Measurements from ENCODE around the gene MTHFSD. TPM values are rescaled to one million over a fixed set of nuclear protein-coding genes. Genes with fewer than 3 reads are reported as not detected.

Gene MTHFSD
- total RNA-seq, 1 donor from 2014 or later = 7.1 TPM

- H3K4me3 ChIP-seq (ENCODE audit: low read depth, low read length) = no peak overlapping the region
- no peak for DNase-seq (ENCODE audit: low read depth)
- TF ChIP-seq, protein P1, sequence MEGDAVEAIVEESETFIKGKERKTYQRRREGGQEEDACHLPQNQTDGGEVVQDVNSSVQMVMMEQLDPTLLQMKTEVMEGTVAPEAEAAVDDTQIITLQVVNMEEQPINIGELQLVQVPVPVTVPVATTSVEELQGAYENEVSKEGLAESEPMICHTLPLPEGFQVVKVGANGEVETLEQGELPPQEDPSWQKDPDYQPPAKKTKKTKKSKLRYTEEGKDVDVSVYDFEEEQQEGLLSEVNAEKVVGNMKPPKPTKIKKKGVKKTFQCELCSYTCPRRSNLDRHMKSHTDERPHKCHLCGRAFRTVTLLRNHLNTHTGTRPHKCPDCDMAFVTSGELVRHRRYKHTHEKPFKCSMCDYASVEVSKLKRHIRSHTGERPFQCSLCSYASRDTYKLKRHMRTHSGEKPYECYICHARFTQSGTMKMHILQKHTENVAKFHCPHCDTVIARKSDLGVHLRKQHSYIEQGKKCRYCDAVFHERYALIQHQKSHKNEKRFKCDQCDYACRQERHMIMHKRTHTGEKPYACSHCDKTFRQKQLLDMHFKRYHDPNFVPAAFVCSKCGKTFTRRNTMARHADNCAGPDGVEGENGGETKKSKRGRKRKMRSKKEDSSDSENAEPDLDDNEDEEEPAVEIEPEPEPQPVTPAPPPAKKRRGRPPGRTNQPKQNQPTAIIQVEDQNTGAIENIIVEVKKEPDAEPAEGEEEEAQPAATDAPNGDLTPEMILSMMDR (conservative IDR thresholded peaks at IDR 0.05; ENCODE audit: low read depth, low read length) = no peak
These were observed 25.2 kb upstream of the MTHFSD start for GRCh38 chr16:86580063-86580790.

DNA sequence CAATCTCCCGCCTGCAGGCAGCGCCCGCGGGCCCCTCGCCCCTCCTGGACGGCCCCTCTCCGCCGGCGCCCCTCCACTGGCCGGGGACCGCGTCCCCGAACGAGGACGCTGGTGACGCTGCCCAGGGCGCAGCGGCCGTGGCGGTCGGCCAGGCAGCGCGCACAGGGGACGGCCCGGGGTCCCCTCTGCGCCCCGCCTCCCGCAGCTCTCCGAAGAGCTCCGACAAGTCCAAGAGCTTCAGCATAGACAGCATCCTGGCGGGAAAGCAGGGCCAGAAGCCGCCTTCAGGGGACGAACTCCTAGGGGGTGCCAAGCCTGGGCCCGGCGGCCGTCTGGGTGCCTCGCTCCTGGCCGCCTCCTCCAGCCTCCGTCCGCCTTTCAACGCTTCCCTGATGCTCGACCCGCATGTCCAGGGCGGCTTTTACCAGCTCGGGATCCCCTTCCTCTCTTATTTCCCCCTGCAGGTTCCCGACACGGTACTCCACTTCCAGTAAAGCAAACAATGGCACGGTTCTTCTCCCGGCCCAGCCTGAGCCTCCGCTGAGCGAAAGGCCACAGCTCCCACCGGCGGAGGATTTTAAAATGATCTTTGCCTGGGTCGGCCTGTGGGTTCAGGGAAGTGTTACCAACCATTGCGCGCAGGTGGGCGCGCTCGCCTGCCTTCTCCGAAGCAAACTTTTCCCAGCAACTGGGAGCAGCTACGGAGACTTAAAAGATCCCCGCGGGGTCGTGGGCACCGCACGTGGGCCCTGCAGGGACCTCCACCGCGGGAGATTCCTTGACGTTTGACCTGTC, 24.4 kb upstream of the MTHFSD start:
- TF ChIP-seq, protein P1 (conservative IDR thresholded peaks at IDR 0.05; ENCODE audit: low read depth, low read length) = no peak
- no peak for DNase-seq (ENCODE audit: low read depth)
- H3K4me3 ChIP-seq (ENCODE audit: low read depth, low read length) = no peak overlapping the region

DNA sequence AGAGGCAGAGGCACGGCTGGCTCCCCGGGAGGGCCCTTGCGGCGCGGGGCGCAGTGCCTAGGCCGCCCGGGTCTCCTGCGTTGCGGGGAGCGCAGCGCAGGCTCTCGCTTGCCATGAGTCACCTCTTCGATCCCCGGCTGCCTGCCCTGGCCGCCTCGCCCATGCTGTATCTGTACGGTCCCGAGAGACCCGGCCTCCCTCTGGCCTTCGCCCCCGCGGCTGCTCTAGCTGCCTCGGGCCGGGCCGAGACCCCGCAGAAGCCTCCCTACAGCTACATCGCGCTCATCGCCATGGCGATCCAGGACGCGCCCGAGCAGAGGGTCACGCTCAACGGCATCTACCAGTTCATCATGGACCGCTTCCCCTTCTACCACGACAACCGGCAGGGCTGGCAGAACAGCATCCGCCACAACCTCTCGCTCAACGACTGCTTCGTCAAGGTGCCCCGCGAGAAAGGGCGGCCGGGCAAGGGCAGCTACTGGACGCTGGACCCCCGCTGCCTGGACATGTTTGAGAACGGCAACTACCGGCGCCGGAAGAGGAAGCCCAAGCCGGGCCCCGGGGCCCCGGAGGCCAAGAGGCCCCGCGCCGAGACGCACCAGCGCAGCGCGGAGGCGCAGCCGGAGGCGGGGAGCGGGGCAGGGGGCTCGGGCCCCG, 23.7 kb upstream of the MTHFSD start:
- TF ChIP-seq, protein P1 (conservative IDR thresholded peaks at IDR 0.05; ENCODE audit: low read depth, low read length) = no peak
- peak overlapping the region; percentile 31 for H3K4me3 ChIP-seq (ENCODE audit: low read depth, low read length)
- DNase-seq (ENCODE audit: low read depth) = no peak

DNA sequence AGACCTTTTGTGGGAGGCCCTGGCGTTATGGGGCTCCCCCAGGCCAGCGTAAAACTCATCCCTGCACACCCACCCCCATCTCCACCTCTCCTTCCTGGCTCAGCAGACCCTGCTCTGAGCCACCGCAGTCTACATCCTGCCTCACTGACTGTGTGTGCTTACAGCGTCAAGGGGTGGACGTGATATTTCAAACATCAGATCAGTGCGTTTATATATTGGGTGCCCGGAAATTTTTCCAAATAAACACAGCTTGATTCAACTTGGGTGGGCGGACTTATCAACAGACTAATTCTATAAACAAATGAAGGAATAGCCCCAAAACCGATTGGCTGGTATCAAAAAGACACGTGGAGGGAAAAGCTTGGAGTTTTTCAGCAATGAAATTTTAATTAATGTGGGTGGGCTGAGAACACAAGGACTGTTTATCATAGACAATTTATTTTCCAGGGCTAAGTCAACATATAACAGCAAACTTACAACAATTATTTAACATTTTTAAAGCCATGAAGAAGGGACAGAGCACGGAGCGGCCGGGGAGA, 23.1 kb upstream of the MTHFSD start, which contains the start of gene FOXL1:
Gene FOXL1 (plus strand): TSS at position 489 of the 539 bp plus-strand sequence. CDS start 175 bp downstream, outside the sequence.
- TF ChIP-seq, protein P1 (conservative IDR thresholded peaks at IDR 0.05; ENCODE audit: low read depth, low read length) = no peak
- H3K4me3 ChIP-seq (ENCODE audit: low read depth, low read length) = peak within 1 kb of the TSS; percentile 31
- DNase-seq (ENCODE audit: low read depth) = no peak

DNA sequence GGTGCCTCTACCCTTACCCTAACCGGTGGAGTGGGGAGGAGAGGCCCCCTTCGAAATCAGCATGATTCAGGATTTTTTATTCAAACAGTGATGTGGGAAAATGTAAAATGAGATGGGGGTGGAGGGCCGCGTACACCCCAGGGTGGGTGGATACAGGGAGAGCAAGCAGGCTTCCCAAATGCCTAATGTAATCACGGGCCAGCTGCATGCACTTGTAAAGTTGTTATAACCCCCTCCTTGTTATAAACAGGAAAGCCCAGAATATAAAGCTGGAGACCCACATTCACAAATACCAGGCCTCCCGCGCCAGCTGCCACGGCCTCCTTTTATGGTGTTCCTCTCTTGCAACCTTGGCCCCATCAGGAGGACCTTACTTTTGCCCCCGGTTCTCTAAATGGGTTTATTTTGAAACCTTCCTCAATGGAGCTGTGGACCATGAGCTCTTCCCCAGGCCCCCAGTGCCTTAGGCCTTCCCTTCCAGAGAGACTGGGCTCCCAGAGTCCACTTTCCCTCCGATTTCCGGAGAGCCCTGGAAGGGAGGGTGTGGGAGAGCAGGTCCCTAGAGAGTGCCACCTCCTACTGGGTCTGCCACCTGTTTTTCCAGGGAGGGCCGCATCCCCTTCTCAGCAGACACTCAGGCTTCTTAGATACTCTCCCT, 22.4 kb upstream of the MTHFSD start:
- TF ChIP-seq, protein P1 (conservative IDR thresholded peaks at IDR 0.05; ENCODE audit: low read depth, low read length) = no peak
- H3K4me3 ChIP-seq (ENCODE audit: low read depth, low read length) = peak overlapping the region; percentile 62
- DNase-seq (ENCODE audit: low read depth) = no peak

DNA sequence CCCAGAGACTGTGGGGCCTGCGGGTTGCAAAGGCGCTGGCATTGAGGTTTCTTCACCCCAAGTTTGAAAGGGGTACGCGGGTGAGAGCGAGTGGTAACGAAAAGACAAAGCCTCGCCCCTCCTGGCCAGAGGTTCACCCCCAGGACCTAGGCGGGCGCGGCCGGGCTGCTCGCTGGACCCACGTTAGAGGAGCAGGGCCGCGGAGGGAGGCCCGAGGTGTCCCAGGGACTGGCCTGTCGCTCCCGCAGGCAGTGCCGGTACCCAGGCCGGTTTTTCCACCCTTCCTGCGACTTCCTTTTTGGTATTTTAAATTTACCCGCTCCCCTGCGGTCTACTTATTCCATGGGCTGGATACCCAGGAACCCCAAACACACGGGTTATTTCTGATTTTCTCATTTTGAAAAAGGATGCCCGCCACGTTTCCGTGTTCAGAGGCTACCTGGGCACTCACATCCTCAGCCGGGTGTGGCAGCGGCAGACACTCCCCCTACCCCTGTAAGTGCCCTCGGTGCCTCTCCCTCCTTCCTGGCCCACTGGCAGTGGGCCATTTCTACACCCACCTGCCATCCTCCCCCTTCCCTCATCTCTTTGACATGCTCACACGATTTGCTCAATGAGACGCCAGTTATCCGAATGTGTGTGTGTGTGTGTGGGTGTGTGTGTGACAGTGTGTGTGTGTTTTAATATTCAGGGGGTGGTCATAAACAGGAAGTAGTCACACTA, 21.7 kb upstream of the MTHFSD start:
- no peak for DNase-seq (ENCODE audit: low read depth)
- TF ChIP-seq, protein P1 (conservative IDR thresholded peaks at IDR 0.05; ENCODE audit: low read depth, low read length) = no peak
- peak overlapping the region; percentile 62 for H3K4me3 ChIP-seq (ENCODE audit: low read depth, low read length)

Measured in epithelial cell of proximal tubule (primary cell).